OCI-LY1 (cell line): ENCODE data around the gene ULK3.

Experiments
- CTCF ChIP-seq: fragments of 200-600 bp; sonication (generic), shearing (Covaris generic); IDR thresholded peaks from 2 replicates; pipeline ENCODE4 v1.5.1; 2017; ENCODE audit warnings: mild to moderate bottlenecking, antibody characterized with exemption, low read length, moderate library complexity, mixed read lengths
- EZH2 ChIP-seq: fragments of 200-600 bp; sonication (generic), shearing (Covaris generic); IDR thresholded peaks from 2 replicates; pipeline ENCODE4 v1.8.0; 2017; ENCODE audit warnings: borderline replicate concordance, mixed run types, mild to moderate bottlenecking, antibody characterized with exemption, low read length, moderate library complexity, mixed read lengths

- TF ChIP-seq EZH2, result no peak
- TF ChIP-seq CTCF, result no peak
These were observed 13.0 kb downstream of the ULK3 start for GRCh38 chr15:74829991-74830390.
